HUES48 (cell line): ENCODE data around the gene MCEE.
"Not testable (repeated sequence)": the region's sequence is repeated elsewhere in the genome, so short reads cannot be mapped to it uniquely, and the experiment has no call there.

Experiments used
- H3K27ac ChIP-seq: one replicate; pipeline ENCODE4 v1.7.0; 2013; ENCODE audit warnings: low read depth, low read length, inconsistent platforms
- H3K27me3 ChIP-seq: 2 replicates; pipeline ENCODE4 v1.6.1; 2013; ENCODE audit warnings: mild to moderate bottlenecking, low read length; ENCODE audit not compliant: control insufficient read depth, insufficient read depth
- H3K36me3 ChIP-seq: 2 replicates; pipeline ENCODE4 v1.6.1; 2013; ENCODE audit warnings: low read length; ENCODE audit not compliant: control insufficient read depth, insufficient read depth
- H3K4me1 ChIP-seq: 2 replicates; pipeline ENCODE4 v1.6.1; 2013; ENCODE audit warnings: mild to moderate bottlenecking, low read length; ENCODE audit not compliant: control insufficient read depth, insufficient read depth
- H3K4me3 ChIP-seq: 2 replicates; pipeline ENCODE4 v1.5.1; 2013; ENCODE audit warnings: mild to moderate bottlenecking, low read depth, low read length
- H3K9ac ChIP-seq: 2 replicates; pipeline ENCODE4 v1.6.1; 2013; ENCODE audit warnings: mild to moderate bottlenecking, low read depth, low read length, moderate library complexity
- H3K9me3 ChIP-seq: 2 replicates; pipeline ENCODE4 v1.6.1; 2013; ENCODE audit warnings: low read length; ENCODE audit not compliant: control insufficient read depth, insufficient read depth

MCEE gene

GRCh38 chr2:71126957-71127356 lies 3.1 kb downstream of the MCEE start:
- H3K27ac ChIP-seq, result no peak overlapping the region
- H3K9me3 ChIP-seq, result no peaks in the 10 kb centered on the region
- H3K4me1 ChIP-seq, result peaks cover 2% of the 10 kb centered on the region; the same call in 1 of the 2 replicates
- peaks cover 23% of the 10 kb centered on the region for H3K36me3 ChIP-seq
- H3K9ac ChIP-seq, result no peak overlapping the region
- no peaks in the 10 kb centered on the region for H3K27me3 ChIP-seq
- no peak overlapping the region for H3K4me3 ChIP-seq

DNA sequence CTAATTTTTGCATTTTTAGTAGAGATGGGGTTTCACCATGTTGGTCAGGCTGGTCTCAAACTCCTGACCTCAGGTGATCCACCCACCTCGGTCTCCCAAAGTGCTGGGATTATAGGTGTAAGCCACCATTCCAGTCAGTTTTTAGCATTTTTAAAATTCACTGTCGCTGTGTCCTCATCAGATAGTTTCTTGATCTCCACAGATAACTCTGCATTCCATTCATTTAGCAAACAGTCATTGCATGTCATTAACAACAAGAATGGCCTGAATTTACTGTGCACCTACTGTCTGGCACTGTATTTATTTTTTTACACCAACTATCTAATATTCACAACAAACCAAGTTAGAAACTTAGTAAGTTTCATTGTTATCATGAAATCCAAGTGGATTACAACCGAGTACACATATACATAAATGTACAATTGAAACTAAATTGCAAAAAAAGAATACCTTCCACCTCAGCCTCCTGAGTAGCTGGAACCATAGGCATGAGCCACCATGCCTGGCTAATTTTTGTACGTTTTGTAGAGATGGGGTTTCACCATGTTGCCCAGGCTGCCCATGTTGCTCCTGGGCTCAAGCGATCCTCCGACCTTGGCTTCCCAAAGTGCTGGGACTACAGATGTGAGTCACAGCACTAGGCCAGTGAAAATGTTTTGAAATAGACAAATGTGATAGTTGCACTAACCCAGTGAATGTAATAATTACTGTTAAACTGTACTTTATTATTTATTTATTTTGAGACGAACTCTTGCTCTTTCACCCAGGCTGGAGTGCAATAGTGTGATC lies 4.3 kb downstream of the MCEE start:
- peaks cover 28% of the 10 kb centered on the region for H3K36me3 ChIP-seq

DNA sequence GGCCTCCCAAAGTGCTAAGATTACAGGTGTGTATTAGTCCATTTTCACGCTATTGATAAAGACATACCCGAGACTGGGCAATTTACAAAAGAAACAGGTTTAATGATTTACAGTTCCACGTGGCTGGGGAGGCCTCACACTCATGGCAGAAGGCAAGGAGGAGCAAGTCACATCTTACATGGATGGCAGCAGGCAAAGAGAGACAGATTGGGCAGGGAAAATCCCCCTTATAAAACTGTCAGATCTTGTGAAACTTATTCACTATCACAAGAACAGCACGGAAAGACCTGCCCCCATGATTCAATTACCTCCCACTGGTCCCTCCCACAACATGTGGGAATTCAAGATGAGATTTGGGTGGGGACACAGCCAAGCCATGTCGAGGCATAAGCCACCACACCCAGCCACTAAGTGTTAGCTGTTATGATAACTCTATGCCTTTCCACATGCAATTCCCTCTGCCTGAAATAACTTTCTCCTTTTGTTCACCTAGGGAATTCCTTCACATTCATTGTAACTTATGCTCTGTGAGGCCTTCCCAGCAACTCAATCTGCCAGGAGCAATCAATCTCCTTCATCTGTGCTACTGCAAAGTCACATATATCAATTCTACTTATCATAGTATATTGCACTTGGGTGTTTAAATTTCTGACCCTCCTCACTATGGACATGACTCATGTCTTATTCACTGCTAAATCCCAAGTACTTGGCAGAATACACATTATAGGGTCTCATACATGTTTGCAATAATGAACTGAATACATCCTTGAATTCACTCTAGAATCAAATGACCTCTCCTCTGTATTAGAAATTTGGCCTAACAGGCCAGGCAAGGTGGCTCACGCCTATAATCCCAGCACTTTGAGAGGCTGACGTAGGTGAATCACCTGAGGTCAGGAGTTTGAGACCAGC lies 7.4 kb downstream of the MCEE start:
- Histone ChIP-seq H3K27me3 (no peaks in the 10 kb centered on the region), H3K27ac (no peak overlapping the region), H3K9me3 (no peaks in the 10 kb centered on the region), H3K4me1 (no peaks in the 10 kb centered on the region), H3K9ac (no peak overlapping the region), H3K4me3 (no peak overlapping the region), H3K36me3 (peaks cover 39% of the 10 kb centered on the region)

More for the DNA sequence above, 4.3 kb downstream of the MCEE start:
- no peaks in the 10 kb centered on the region for H3K27me3 ChIP-seq
- no peak overlapping the region for H3K9ac ChIP-seq
- no peaks in the 10 kb centered on the region for H3K9me3 ChIP-seq
- H3K4me1 ChIP-seq, result peaks cover 2% of the 10 kb centered on the region; the same call in 1 of the 2 replicates
- H3K4me3 ChIP-seq, result no peak overlapping the region
- no peak overlapping the region for H3K27ac ChIP-seq

DNA sequence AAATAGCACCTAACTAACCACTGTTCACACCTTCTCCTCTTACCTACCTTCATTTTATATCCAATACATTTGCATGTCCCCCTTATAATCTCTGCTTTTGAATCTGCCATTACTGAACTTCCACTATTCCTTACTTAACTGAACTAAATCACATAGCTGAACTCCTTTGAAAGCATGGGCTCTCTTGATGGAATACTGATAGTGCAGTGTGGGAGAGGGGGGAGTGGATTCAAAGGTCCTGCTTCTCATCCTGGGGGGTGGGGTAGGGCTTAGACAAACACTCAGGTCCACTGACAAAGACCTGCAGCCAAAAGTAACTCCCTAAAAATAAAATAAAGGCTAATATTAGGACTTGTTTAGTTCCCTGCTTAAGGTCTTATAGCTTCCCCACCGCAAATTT lies 8.6 kb downstream of the MCEE start:
- no peaks in the 10 kb centered on the region for H3K9me3 ChIP-seq
- no peaks in the 10 kb centered on the region for H3K27me3 ChIP-seq
- no peaks in the 10 kb centered on the region for H3K4me1 ChIP-seq
- H3K9ac ChIP-seq, result no peak overlapping the region
- H3K4me3 ChIP-seq, result no peak overlapping the region
- H3K27ac ChIP-seq, result no peak overlapping the region
- peaks cover 46% of the 10 kb centered on the region for H3K36me3 ChIP-seq

GRCh38 chr2:71120195-71120594 lies 9.8 kb downstream of the MCEE start:
- Histone ChIP-seq H3K27me3 (no peaks in the 10 kb centered on the region), H3K36me3 (peaks cover 48% of the 10 kb centered on the region), H3K4me1 (no peaks in the 10 kb centered on the region), H3K9me3 (no peaks in the 10 kb centered on the region), H3K9ac (no peak overlapping the region), H3K4me3 (no peak overlapping the region), H3K27ac (no peak overlapping the region)

DNA sequence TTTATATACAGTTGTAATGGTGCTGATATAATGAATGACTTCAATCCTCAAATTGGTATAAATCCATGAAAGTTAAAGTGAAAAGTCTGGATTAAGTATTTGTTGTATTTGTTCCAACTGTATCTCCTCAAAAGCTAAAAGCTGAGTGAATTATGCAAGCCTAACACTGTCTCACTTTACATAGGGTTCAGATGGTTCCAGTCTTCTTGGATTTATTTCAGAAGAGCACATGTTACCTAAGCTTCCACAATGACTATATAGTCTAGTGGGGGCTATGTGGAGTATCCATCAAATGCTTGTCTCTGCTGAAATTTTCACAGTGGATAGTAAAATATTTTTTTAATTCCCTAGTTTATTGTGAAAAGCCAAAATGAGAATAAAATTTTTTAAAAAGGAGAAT lies 13.0 kb downstream of the MCEE start:
- H3K4me1 ChIP-seq, result no peaks in the 10 kb centered on the region
- H3K27ac ChIP-seq, result no peak overlapping the region
- no peak overlapping the region for H3K9ac ChIP-seq
- no peak overlapping the region for H3K4me3 ChIP-seq
- H3K27me3 ChIP-seq, result no peaks in the 10 kb centered on the region
- no peaks in the 10 kb centered on the region for H3K9me3 ChIP-seq
- H3K36me3 ChIP-seq, result peaks cover 43% of the 10 kb centered on the region

DNA sequence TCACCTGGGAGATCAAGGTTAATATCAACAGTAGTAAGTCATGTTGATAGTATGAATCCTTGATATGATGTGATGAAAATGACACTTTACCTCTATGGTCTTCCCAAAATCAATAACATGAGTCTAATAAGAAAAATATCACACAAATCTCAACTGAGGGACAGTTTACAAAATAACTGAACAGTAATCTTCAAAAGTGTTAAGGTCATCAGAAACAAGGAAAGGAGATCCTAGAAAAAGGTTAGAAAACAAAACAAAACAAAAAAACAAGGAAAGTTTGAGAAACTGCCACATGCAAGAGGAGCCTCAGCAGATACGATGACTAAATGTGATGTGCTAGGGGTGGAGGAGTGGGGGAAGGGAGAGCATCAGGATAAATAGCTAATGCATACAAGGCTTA lies 16.2 kb downstream of the MCEE start:
- Histone ChIP-seq H3K27ac (no peak overlapping the region), H3K27me3 (no peaks in the 10 kb centered on the region), H3K4me1 (no peaks in the 10 kb centered on the region), H3K4me3 (no peak overlapping the region), H3K9me3 (no peaks in the 10 kb centered on the region), H3K9ac (no peak overlapping the region), H3K36me3 (peaks cover 38% of the 10 kb centered on the region)

GRCh38 chr2:71108091-71108490 lies 21.9 kb downstream of the MCEE start:
- no peak overlapping the region for H3K27ac ChIP-seq
- H3K9me3 ChIP-seq, result no peaks in the 10 kb centered on the region
- peaks cover 2% of the 10 kb centered on the region for H3K4me1 ChIP-seq
- no peaks in the 10 kb centered on the region for H3K27me3 ChIP-seq
- no peak overlapping the region for H3K9ac ChIP-seq
- peaks cover 11% of the 10 kb centered on the region for H3K36me3 ChIP-seq
- H3K4me3 ChIP-seq, result no peak overlapping the region

- H3K9ac ChIP-seq, H3K27me3 ChIP-seq, H3K4me1 ChIP-seq, H3K9me3 ChIP-seq, H3K27ac ChIP-seq, H3K4me3 ChIP-seq: not testable (repeated sequence)
- peaks cover 11% of the 10 kb centered on the region for H3K36me3 ChIP-seq
Measured at GRCh38 chr2:71106463-71106862, 23.6 kb downstream of the MCEE start.

GRCh38 chr2:71103809-71104208 lies 26.2 kb downstream of the MCEE start:
- H3K4me1 ChIP-seq, result peaks cover 9% of the 10 kb centered on the region
- no peaks in the 10 kb centered on the region for H3K27me3 ChIP-seq
- no peaks in the 10 kb centered on the region for H3K36me3 ChIP-seq
- H3K9ac ChIP-seq, result no peak overlapping the region
- no peaks in the 10 kb centered on the region for H3K9me3 ChIP-seq
- H3K27ac ChIP-seq, result peak overlapping the region; percentile 70
- no peak overlapping the region for H3K4me3 ChIP-seq
